Uterus (tissue), 2 donors: Measurements from ENCODE around the gene RO60.

ENCODE experiments used
- POLR2A ChIP-seq, 2 donors: fragments of 450-650 bp; IDR thresholded peaks; one replicate each; pipeline ENCODE4 v1.6.1; 2016; ENCODE audit warnings: antibody characterized with exemption in 2 of 2, mild to moderate bottlenecking in 1 of 2, moderate library complexity in 1 of 2
- TF ChIP-seq, protein P1 (sequence below), 4 experiments: fragments of 200-600 bp in 2 of 4; fragments of 450-650 bp in 2 of 4; sonication (generic) in 2 of 4; IDR thresholded peaks; one replicate each; pipeline ENCODE4 v1.5.1; 2016 to 2019; ENCODE audit warnings: antibody characterized with exemption in 4 of 4, mild to moderate bottlenecking in 2 of 4, moderate library complexity in 1 of 4

DNA sequence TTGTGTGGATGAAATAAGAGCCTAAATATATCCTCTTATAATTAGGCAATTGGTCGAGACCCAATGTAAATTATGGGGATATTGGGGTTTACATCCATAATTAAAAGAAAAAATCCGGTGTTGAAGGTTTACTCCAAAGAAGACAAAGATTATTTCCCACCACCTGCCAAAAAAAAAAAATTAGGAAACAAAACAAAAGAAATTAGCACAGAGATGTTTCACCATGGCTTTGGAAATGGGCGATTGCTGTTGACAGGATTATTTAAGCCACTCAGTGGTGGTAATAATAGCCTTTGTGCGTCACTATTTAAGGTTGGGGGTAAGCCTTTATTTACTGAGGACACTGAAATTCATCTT lies 46.4 kb downstream of the RO60 start:
- TF ChIP-seq, protein P1, sequence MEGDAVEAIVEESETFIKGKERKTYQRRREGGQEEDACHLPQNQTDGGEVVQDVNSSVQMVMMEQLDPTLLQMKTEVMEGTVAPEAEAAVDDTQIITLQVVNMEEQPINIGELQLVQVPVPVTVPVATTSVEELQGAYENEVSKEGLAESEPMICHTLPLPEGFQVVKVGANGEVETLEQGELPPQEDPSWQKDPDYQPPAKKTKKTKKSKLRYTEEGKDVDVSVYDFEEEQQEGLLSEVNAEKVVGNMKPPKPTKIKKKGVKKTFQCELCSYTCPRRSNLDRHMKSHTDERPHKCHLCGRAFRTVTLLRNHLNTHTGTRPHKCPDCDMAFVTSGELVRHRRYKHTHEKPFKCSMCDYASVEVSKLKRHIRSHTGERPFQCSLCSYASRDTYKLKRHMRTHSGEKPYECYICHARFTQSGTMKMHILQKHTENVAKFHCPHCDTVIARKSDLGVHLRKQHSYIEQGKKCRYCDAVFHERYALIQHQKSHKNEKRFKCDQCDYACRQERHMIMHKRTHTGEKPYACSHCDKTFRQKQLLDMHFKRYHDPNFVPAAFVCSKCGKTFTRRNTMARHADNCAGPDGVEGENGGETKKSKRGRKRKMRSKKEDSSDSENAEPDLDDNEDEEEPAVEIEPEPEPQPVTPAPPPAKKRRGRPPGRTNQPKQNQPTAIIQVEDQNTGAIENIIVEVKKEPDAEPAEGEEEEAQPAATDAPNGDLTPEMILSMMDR (IDR thresholded peaks at IDR 0.05) = no peak
- TF ChIP-seq POLR2A (IDR thresholded peaks at IDR 0.05) = no peak
